K562 (cell line): Measurements from ENCODE around the gene PCMTD2. TPM values are rescaled to one million over a fixed set of nuclear protein-coding genes. Genes with fewer than 3 reads are reported as not detected.

ENCODE experiments used
- ELF2 ChIP-seq: fragments of 250-450 bp; sonication (Bioruptor Pico); IDR thresholded peaks from 2 replicates; pipeline ENCODE4 v1.5.0; 2021; ENCODE audit warnings: mild to moderate bottlenecking
- MTA3 ChIP-seq: fragments of 450-650 bp; formaldehyde crosslinking; IDR thresholded peaks from 2 replicates; pipeline ENCODE4 v1.6.1; 2017; ENCODE audit warnings: mild to moderate bottlenecking, borderline replicate concordance
- NCOR1 ChIP-seq: fragments of 450-650 bp; IDR thresholded peaks from 2 replicates; pipeline ENCODE4 v1.6.1; 2016; ENCODE audit warnings: mild to moderate bottlenecking, moderate library complexity
- PHB2 ChIP-seq: fragments of 450-650 bp; IDR thresholded peaks from 2 replicates; pipeline ENCODE4 v1.6.1; 2017; ENCODE audit warnings: low read depth
- SRSF9 ChIP-seq: fragments of 200-400 bp; formaldehyde crosslinking; IDR thresholded peaks from 2 replicates; pipeline ENCODE4 v1.6.1; 2017; ENCODE audit warnings: low read depth, low read length, borderline replicate concordance
- ZNF124 ChIP-seq: sonication (generic); formaldehyde crosslinking; IDR thresholded peaks from 2 replicates; pipeline ENCODE4 v1.8.1; 2022; ENCODE audit warnings: missing genetic modification reagents
- ZNF140 ChIP-seq: fragments of 250-450 bp; sonication (Bioruptor Pico); IDR thresholded peaks from 2 replicates; pipeline ENCODE4 v1.8.0; 2021; ENCODE audit warnings: moderate library complexity, mild to moderate bottlenecking, inconsistent platforms
- ZNF583 ChIP-seq: fragments of 250-450 bp; sonication (Bioruptor Pico); IDR thresholded peaks from 2 replicates; pipeline ENCODE4 v1.4.0; 2020
- polyA plus RNA-seq, 8 experiments: library from polyadenylated mRNA; depleted of rRNA in 4 of 8; stranded (reverse) in 5 of 8; unstranded in 3 of 8; fragments of >200 nt; fragmentation: Nextera tagmentation in 2 of 8; fragmentation: Illumina TruSeq in 1 of 8; extraction: Ambion mirVana in 2 of 8; extraction: Trizol in 1 of 8; gene quantifications; 2 replicates each; pipeline versions ENCODE4 v1.2.1 to v1.2.3, GENCODE V29; 2011 to 2014; ENCODE audit warnings: inconsistent platforms in 1 of 8, missing spikeins in 1 of 8
- total RNA-seq, 7 experiments: library from RNA; depleted of rRNA in 6 of 7; stranded (reverse); fragments of >200 nt in 6 of 7; fragmentation: Illumina TruSeq in 2 of 7; extraction: Trizol in 2 of 7; gene quantifications; 2 replicates each; pipeline versions ENCODE4 v1.2.1 to v1.2.3, GENCODE V29; 2011 to 2021; ENCODE audit warnings: low replicate concordance in 1 of 7
- TF ChIP-seq, protein P1 (sequence below): fragments of 450-650 bp; IDR thresholded peaks from 2 replicates; pipeline ENCODE4 v1.6.1; 2016; ENCODE audit warnings: mild to moderate bottlenecking, moderate library complexity

Gene PCMTD2
- total and polyA plus RNA-seq, 9 of the 15 experiments (the other 6 are each of a cell fraction or from before 2014, with no cell fraction given) = 11.3 to 49.3 (median 28.4) TPM

DNA sequence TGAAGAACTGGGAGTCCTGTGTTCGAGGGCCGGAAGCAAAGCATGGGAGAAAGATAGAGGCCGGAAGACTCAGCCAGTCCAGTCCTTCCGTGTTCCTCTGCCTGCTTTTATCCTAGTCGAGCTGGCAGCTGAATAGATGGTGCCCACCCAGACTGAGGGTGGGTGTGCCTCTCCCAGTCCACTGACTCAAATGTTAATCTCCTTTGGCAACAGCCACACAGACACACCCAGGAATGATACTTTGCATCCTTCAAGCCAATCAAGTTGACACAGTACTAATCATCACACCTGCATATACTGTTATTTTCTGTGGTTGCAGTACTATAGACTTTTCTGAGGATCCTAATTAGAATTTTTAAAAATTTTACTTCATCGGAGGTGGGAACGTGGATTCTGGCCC lies 21.3 kb downstream of the PCMTD2 start (continued):
- TF ChIP-seq, protein P1, sequence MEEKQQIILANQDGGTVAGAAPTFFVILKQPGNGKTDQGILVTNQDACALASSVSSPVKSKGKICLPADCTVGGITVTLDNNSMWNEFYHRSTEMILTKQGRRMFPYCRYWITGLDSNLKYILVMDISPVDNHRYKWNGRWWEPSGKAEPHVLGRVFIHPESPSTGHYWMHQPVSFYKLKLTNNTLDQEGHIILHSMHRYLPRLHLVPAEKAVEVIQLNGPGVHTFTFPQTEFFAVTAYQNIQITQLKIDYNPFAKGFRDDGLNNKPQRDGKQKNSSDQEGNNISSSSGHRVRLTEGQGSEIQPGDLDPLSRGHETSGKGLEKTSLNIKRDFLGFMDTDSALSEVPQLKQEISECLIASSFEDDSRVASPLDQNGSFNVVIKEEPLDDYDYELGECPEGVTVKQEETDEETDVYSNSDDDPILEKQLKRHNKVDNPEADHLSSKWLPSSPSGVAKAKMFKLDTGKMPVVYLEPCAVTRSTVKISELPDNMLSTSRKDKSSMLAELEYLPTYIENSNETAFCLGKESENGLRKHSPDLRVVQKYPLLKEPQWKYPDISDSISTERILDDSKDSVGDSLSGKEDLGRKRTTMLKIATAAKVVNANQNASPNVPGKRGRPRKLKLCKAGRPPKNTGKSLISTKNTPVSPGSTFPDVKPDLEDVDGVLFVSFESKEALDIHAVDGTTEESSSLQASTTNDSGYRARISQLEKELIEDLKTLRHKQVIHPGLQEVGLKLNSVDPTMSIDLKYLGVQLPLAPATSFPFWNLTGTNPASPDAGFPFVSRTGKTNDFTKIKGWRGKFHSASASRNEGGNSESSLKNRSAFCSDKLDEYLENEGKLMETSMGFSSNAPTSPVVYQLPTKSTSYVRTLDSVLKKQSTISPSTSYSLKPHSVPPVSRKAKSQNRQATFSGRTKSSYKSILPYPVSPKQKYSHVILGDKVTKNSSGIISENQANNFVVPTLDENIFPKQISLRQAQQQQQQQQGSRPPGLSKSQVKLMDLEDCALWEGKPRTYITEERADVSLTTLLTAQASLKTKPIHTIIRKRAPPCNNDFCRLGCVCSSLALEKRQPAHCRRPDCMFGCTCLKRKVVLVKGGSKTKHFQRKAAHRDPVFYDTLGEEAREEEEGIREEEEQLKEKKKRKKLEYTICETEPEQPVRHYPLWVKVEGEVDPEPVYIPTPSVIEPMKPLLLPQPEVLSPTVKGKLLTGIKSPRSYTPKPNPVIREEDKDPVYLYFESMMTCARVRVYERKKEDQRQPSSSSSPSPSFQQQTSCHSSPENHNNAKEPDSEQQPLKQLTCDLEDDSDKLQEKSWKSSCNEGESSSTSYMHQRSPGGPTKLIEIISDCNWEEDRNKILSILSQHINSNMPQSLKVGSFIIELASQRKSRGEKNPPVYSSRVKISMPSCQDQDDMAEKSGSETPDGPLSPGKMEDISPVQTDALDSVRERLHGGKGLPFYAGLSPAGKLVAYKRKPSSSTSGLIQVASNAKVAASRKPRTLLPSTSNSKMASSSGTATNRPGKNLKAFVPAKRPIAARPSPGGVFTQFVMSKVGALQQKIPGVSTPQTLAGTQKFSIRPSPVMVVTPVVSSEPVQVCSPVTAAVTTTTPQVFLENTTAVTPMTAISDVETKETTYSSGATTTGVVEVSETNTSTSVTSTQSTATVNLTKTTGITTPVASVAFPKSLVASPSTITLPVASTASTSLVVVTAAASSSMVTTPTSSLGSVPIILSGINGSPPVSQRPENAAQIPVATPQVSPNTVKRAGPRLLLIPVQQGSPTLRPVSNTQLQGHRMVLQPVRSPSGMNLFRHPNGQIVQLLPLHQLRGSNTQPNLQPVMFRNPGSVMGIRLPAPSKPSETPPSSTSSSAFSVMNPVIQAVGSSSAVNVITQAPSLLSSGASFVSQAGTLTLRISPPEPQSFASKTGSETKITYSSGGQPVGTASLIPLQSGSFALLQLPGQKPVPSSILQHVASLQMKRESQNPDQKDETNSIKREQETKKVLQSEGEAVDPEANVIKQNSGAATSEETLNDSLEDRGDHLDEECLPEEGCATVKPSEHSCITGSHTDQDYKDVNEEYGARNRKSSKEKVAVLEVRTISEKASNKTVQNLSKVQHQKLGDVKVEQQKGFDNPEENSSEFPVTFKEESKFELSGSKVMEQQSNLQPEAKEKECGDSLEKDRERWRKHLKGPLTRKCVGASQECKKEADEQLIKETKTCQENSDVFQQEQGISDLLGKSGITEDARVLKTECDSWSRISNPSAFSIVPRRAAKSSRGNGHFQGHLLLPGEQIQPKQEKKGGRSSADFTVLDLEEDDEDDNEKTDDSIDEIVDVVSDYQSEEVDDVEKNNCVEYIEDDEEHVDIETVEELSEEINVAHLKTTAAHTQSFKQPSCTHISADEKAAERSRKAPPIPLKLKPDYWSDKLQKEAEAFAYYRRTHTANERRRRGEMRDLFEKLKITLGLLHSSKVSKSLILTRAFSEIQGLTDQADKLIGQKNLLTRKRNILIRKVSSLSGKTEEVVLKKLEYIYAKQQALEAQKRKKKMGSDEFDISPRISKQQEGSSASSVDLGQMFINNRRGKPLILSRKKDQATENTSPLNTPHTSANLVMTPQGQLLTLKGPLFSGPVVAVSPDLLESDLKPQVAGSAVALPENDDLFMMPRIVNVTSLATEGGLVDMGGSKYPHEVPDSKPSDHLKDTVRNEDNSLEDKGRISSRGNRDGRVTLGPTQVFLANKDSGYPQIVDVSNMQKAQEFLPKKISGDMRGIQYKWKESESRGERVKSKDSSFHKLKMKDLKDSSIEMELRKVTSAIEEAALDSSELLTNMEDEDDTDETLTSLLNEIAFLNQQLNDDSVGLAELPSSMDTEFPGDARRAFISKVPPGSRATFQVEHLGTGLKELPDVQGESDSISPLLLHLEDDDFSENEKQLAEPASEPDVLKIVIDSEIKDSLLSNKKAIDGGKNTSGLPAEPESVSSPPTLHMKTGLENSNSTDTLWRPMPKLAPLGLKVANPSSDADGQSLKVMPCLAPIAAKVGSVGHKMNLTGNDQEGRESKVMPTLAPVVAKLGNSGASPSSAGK = no peak
- TF ChIP-seq SRSF9 (no peak), NCOR1 (no peak), ZNF124 (CRISPR knock-in tag) (no peak), MTA3 (no peak), ELF2 (CRISPR knock-in tag) (no peak), ZNF583 (CRISPR knock-in tag) (no peak), PHB2 (no peak), ZNF140 (CRISPR knock-in tag) (no peak)
